H1 (cell line): ENCODE data around the gene CDC42SE1. TPM values are rescaled to one million over a fixed set of nuclear protein-coding genes. Genes with fewer than 3 reads are reported as not detected.

Experiments used
- CBX5 ChIP-seq: fragments of 300-800, 300-1000 bp; sonication (generic); IDR thresholded peaks from 2 replicates; pipeline ENCODE4 v1.7.1; 2016; ENCODE audit warnings: antibody characterized with exemption, low read length, low read depth
- CEBPB ChIP-seq: IDR thresholded peaks from 2 replicates; pipeline ENCODE4 v1.6.1; 2012; ENCODE audit warnings: low read depth, low read length
- CHD7 ChIP-seq: fragments of 300-600 bp; sonication (generic); IDR thresholded peaks from 2 replicates; pipeline ENCODE4 v1.7.1; 2012; ENCODE audit warnings: low read length, moderate library complexity, mild to moderate bottlenecking, inconsistent platforms; ENCODE audit not compliant: insufficient replicate concordance
- E2F6 ChIP-seq: IDR thresholded peaks from 2 replicates; pipeline ENCODE4 v1.6.1; 2012; ENCODE audit warnings: inconsistent platforms
- GTF2F1 ChIP-seq: IDR thresholded peaks from 2 replicates; pipeline ENCODE4 v1.6.1; 2012; ENCODE audit warnings: low read depth, low read length, improper control_type of control experiment, borderline replicate concordance
- JUND ChIP-seq: IDR thresholded peaks from 2 replicates; pipeline ENCODE4 v1.6.1; 2011; ENCODE audit warnings: mild to moderate bottlenecking, improper control_type of control experiment, low read length
- POLR2A ChIP-seq, 2 experiments: IDR thresholded peaks; 1 replicate in 1 of 2; 2 replicates in 1 of 2; pipeline ENCODE4 v1.6.1; 2011; ENCODE audit warnings: low read depth in 2 of 2, low read length in 2 of 2, mild to moderate bottlenecking in 2 of 2; ENCODE audit errors: control extremely low read depth in 1 of 2
- SP2 ChIP-seq: IDR thresholded peaks from 2 replicates; pipeline ENCODE4 v1.6.1; 2012; ENCODE audit warnings: mild to moderate bottlenecking, low read length, inconsistent platforms
- USF2 ChIP-seq: IDR thresholded peaks from 2 replicates; pipeline ENCODE4 v1.6.1; 2011; ENCODE audit warnings: low read length, improper control_type of control experiment
- polyA plus RNA-seq, 7 experiments: library from polyadenylated mRNA; depleted of rRNA in 3 of 7; stranded (reverse) in 5 of 7; unstranded in 2 of 7; fragments of >200 nt in 5 of 7; fragments of 200-250 nt in 2 of 7; gene quantifications; 1 replicate in 5 of 7; 2 replicates in 1 of 7; 4 replicates in 1 of 7; pipeline versions ENCODE4 v1.2.1 to v1.2.3, GENCODE V29; 2011 to 2013; ENCODE audit warnings: missing spikeins in 2 of 7, mixed read lengths in 2 of 7
- total RNA-seq: library from RNA; stranded (reverse); fragmentation: NEBNext Ultra II Directional; extraction: Animal tissue kit (Norgen Biotek cat#: 25700); gene quantifications from 2 replicates; pipeline ENCODE4 v1.2.1, GENCODE V29; 2021

Gene CDC42SE1
- total and polyA plus RNA-seq, 2 of the 8 experiments (the other 6 are each of a cell fraction or from before 2014, with no cell fraction given) = 30.5 to 74.1 TPM

GRCh38 chr1:151047925-151048644, 11.3 kb downstream of the CDC42SE1 start (continued):
- TF ChIP-seq CHD7 (no peak), CBX5 (no peak), JUND (no peak), CEBPB (no peak), E2F6 (peak; percentile 76), GTF2F1 (no peak), SP2 (no peak), USF2 (no peak), POLR2A (IDR thresholded peaks at IDR 0.05; ENCODE audit: control extremely low read depth in 1 of 2, low read depth in 2 of 2, low read length in 2 of 2) (peak; percentile 53 to 79)
